ENCODE measurements around the gene SYT1. TPM values are rescaled to one million over a fixed set of nuclear protein-coding genes. Genes with fewer than 3 reads are reported as not detected.

Gene SYT1
- total RNA-seq, 6 donors from 2014 or later: 0.52 to 0.67 (median 0.59) TPM; not detected in 3

GRCh38 chr12:79006306-79006705, 141.7 kb downstream of the SYT1 start:
- H3K36me3 ChIP-seq: no peaks in the 10 kb centered on the region
- no peaks in the 10 kb centered on the region for H3K4me1 ChIP-seq
- H3K27ac ChIP-seq: no peak overlapping the region
- 62 to 65% methylated on average over 1 of the region's 1 CpG for WGBS, 2 donors
- TF ChIP-seq CTCF (IDR thresholded peaks at IDR 0.05) (no peak), EP300 (IDR thresholded peaks at IDR 0.05) (no peak), POLR2AphosphoS5 (IDR thresholded peaks at IDR 0.05) (no peak), POLR2A (IDR thresholded peaks at IDR 0.05) (no peak)
- H3K27me3 ChIP-seq: no peaks in the 10 kb centered on the region
- DNase-seq (no peak), ATAC-seq (ENCODE audit: low FRiP score in 2 of 2) (no peak)
- no peak overlapping the region for H3K4me3 ChIP-seq
- no peaks in the 10 kb centered on the region for H3K9me3 ChIP-seq

GRCh38 chr12:79008591-79008990, 144.0 kb downstream of the SYT1 start:
- Histone ChIP-seq H3K27me3 (no peaks in the 10 kb centered on the region), H3K36me3 (no peaks in the 10 kb centered on the region), H3K4me1 (no peaks in the 10 kb centered on the region), H3K27ac (no peak overlapping the region), H3K4me3 (no peak overlapping the region), H3K9me3 (no peaks in the 10 kb centered on the region)
- ATAC-seq (ENCODE audit: low FRiP score in 2 of 2) (no peak), DNase-seq (no peak)
- WGBS, 2 donors: 69 to 91% methylated on average over 2 of the region's 2 CpGs
- no peak for TF ChIP-seq EP300 (IDR thresholded peaks at IDR 0.05)
- no peak for TF ChIP-seq POLR2A (IDR thresholded peaks at IDR 0.05)
- TF ChIP-seq CTCF (IDR thresholded peaks at IDR 0.05): no peak
- no peak for TF ChIP-seq POLR2AphosphoS5 (IDR thresholded peaks at IDR 0.05)

GRCh38 chr12:79012636-79013035, 148.1 kb downstream of the SYT1 start:
- no peak overlapping the region for H3K27ac ChIP-seq
- H3K9me3 ChIP-seq: no peaks in the 10 kb centered on the region
- no peaks in the 10 kb centered on the region for H3K27me3 ChIP-seq
- no peaks in the 10 kb centered on the region for H3K4me1 ChIP-seq
- ATAC-seq (ENCODE audit: low FRiP score in 2 of 2) (no peak), DNase-seq (no peak)
- TF ChIP-seq POLR2AphosphoS5 (IDR thresholded peaks at IDR 0.05): no peak
- no peak for TF ChIP-seq POLR2A (IDR thresholded peaks at IDR 0.05)
- no peak overlapping the region for H3K4me3 ChIP-seq
- 91 to 92% methylated on average over 3 of the region's 3 CpGs for WGBS, 2 donors
- no peaks in the 10 kb centered on the region for H3K36me3 ChIP-seq

- no peaks in the 10 kb centered on the region for H3K4me1 ChIP-seq
- H3K4me3 ChIP-seq: no peak overlapping the region
- ATAC-seq (ENCODE audit: low FRiP score in 2 of 2): no peak
- no peak overlapping the region for H3K27ac ChIP-seq
- no peaks in the 10 kb centered on the region for H3K9me3 ChIP-seq
- 54 to 64% methylated on average over 2 of the region's 2 CpGs for WGBS, 2 donors
- H3K36me3 ChIP-seq: no peaks in the 10 kb centered on the region
- no peak for TF ChIP-seq EP300 (IDR thresholded peaks at IDR 0.05)
- TF ChIP-seq POLR2A (IDR thresholded peaks at IDR 0.05): no peak
- no peak for TF ChIP-seq CTCF (IDR thresholded peaks at IDR 0.05)
- no peak for TF ChIP-seq POLR2AphosphoS5 (IDR thresholded peaks at IDR 0.05)
- no peak for DNase-seq
- H3K27me3 ChIP-seq: no peaks in the 10 kb centered on the region
These were observed 151.6 kb downstream of the SYT1 start for GRCh38 chr12:79016181-79016580.

- WGBS, 2 donors: 39 to 44% methylated on average over 1 of the region's 1 CpG
- no peak overlapping the region for H3K4me3 ChIP-seq
- ATAC-seq (ENCODE audit: low FRiP score in 2 of 2) (no peak), DNase-seq (no peak)
- TF ChIP-seq POLR2AphosphoS5 (IDR thresholded peaks at IDR 0.05) (no peak), POLR2A (IDR thresholded peaks at IDR 0.05) (no peak), EP300 (IDR thresholded peaks at IDR 0.05) (no peak), CTCF (IDR thresholded peaks at IDR 0.05) (no peak)
- H3K4me1 ChIP-seq: no peaks in the 10 kb centered on the region
- no peaks in the 10 kb centered on the region for H3K36me3 ChIP-seq
- no peaks in the 10 kb centered on the region for H3K9me3 ChIP-seq
- no peaks in the 10 kb centered on the region for H3K27me3 ChIP-seq
- H3K27ac ChIP-seq: no peak overlapping the region
These were observed 155.1 kb downstream of the SYT1 start for GRCh38 chr12:79019672-79020071.

Data from upper lobe of left lung (tissue), 6 donors.